K562 (cell line): ENCODE results near the gene C4A. TPM values are rescaled to one million over a fixed set of nuclear protein-coding genes. Genes with fewer than 3 reads are reported as not detected.
A peak's percentile ranks its signal among the peaks of the same experiment; 100 is the strongest.

Experiments used
- BACH1 ChIP-seq: fragments of 200-800 bp; sonication (Bioruptor generic); IDR thresholded peaks from 2 replicates; pipeline ENCODE4 v1.6.1; 2016; ENCODE audit warnings: missing genetic modification characterization, missing compliant biosample characterization
- FOXJ2 ChIP-seq: fragments of 200-800 bp; sonication (Bioruptor generic); IDR thresholded peaks from 2 replicates; pipeline ENCODE4 v1.6.1; 2016; ENCODE audit warnings: missing genetic modification characterization, missing compliant biosample characterization
- JUND ChIP-seq, 2 experiments: IDR thresholded peaks; 2 replicates in 1 of 2; 3 replicates in 1 of 2; pipeline ENCODE4 v1.6.1; 2011; ENCODE audit warnings: borderline replicate concordance in 2 of 2, low read depth in 2 of 2, low read length in 2 of 2, improper control_type of control experiment in 1 of 2, missing biosample characterization in 1 of 2, missing genetic modification characterization in 1 of 2, missing genetic modification reagents in 1 of 2
- KDM4B ChIP-seq, 2 experiments: fragments of 450-650 bp in 1 of 2; sonication (generic) in 1 of 2; IDR thresholded peaks; 2 replicates each; pipeline ENCODE4 v1.6.1; 2016 to 2017; ENCODE audit warnings: borderline replicate concordance in 2 of 2, antibody characterized with exemption in 1 of 2, low read depth in 1 of 2, mild to moderate bottlenecking in 1 of 2
- MED1 ChIP-seq: sonication (generic); formaldehyde crosslinking; IDR thresholded peaks from 2 replicates; pipeline ENCODE4 v1.8.1; 2023; ENCODE audit warnings: missing genetic modification reagents, borderline replicate concordance
- PHF20 ChIP-seq: fragments of 450-650 bp; IDR thresholded peaks from 2 replicates; pipeline ENCODE4 v1.6.1; 2018; ENCODE audit not compliant: partially characterized antibody
- POLR3G ChIP-seq: IDR thresholded peaks from 2 replicates; pipeline ENCODE4 v1.6.1; 2011; ENCODE audit not compliant: insufficient read length, insufficient replicate concordance; ENCODE audit errors: extremely low read depth
- SMAD1 ChIP-seq: fragments of 150-350 bp; IDR thresholded peaks from 2 replicates; pipeline ENCODE4 v1.6.1; 2014; ENCODE audit warnings: low read length, low read depth; ENCODE audit not compliant: partially characterized antibody
- SRSF9 ChIP-seq: fragments of 200-400 bp; formaldehyde crosslinking; IDR thresholded peaks from 2 replicates; pipeline ENCODE4 v1.6.1; 2017; ENCODE audit warnings: low read depth, low read length, borderline replicate concordance
- TBP ChIP-seq: optimal IDR thresholded peaks from 2 replicates; pipeline ENCODE3; 2011; ENCODE audit warnings: low read depth, low read length, improper control_type of control experiment
- XRCC3 ChIP-seq: fragments of 450-650 bp; IDR thresholded peaks from 2 replicates; pipeline ENCODE4 v1.6.1; 2017; ENCODE audit warnings: mild to moderate bottlenecking, moderate library complexity
- YY1 ChIP-seq, 3 experiments: IDR thresholded peaks; 2 replicates each; pipeline ENCODE4 v1.6.1; 2011; ENCODE audit warnings: low read length in 2 of 3, mild to moderate bottlenecking in 2 of 3, moderate library complexity in 2 of 3, borderline replicate concordance in 1 of 3, control low read depth in 1 of 3, low read depth in 1 of 3; ENCODE audit not compliant: insufficient read depth in 3 of 3, insufficient replicate concordance in 2 of 3, control insufficient read depth in 1 of 3, insufficient read length in 1 of 3; ENCODE audit errors: extremely low read depth in 1 of 3
- ZC3H8 ChIP-seq: fragments of 450-650 bp; IDR thresholded peaks from 2 replicates; pipeline ENCODE4 v1.6.1; 2017
- ZFP36 ChIP-seq: fragments of 150-350 bp; IDR thresholded peaks from 2 replicates; pipeline ENCODE4 v1.6.1; 2018; ENCODE audit warnings: low read length, low read depth; ENCODE audit not compliant: partially characterized antibody
- ZNF79 ChIP-seq: fragments of 250-450 bp; sonication (Bioruptor Pico); IDR thresholded peaks from 2 replicates; pipeline ENCODE4 v1.4.0; 2020; ENCODE audit warnings: low read depth, mild to moderate bottlenecking, moderate library complexity
- polyA plus RNA-seq, 8 experiments: library from polyadenylated mRNA; depleted of rRNA in 4 of 8; stranded (reverse) in 5 of 8; unstranded in 3 of 8; fragments of >200 nt; fragmentation: Nextera tagmentation in 2 of 8; fragmentation: Illumina TruSeq in 1 of 8; extraction: Ambion mirVana in 2 of 8; extraction: Trizol in 1 of 8; gene quantifications; 2 replicates each; pipeline versions ENCODE4 v1.2.1 to v1.2.3, GENCODE V29; 2011 to 2014; ENCODE audit warnings: inconsistent platforms in 1 of 8, missing spikeins in 1 of 8
- total RNA-seq, 7 experiments: library from RNA; depleted of rRNA in 6 of 7; stranded (reverse); fragments of >200 nt in 6 of 7; fragmentation: Illumina TruSeq in 2 of 7; extraction: Trizol in 2 of 7; gene quantifications; 2 replicates each; pipeline versions ENCODE4 v1.2.1 to v1.2.3, GENCODE V29; 2011 to 2021; ENCODE audit warnings: low replicate concordance in 1 of 7
- TF ChIP-seq, protein P1 (sequence below): fragments of 450-650 bp; formaldehyde crosslinking; IDR thresholded peaks from 2 replicates; pipeline ENCODE4 v1.4.0; 2022; ENCODE audit warnings: mild to moderate bottlenecking, moderate library complexity
- TF ChIP-seq, protein P2 (sequence below), 2 experiments: fragments of 450-650 bp in 1 of 2; IDR thresholded peaks; 2 replicates each; pipeline ENCODE4 v1.6.1; 2011 to 2017; ENCODE audit warnings: low read depth in 2 of 2, antibody characterized with exemption in 1 of 2, borderline replicate concordance in 1 of 2, low read length in 1 of 2, mild to moderate bottlenecking in 1 of 2, mixed read lengths in 1 of 2; ENCODE audit not compliant: control insufficient read depth in 1 of 2
- TF ChIP-seq, protein P3 (sequence below): fragments of 250-450 bp; sonication (Bioruptor Pico); IDR thresholded peaks from 2 replicates; pipeline ENCODE4 v1.8.0; 2022; ENCODE audit warnings: inconsistent platforms, mild to moderate bottlenecking, moderate library complexity, borderline replicate concordance
- TF ChIP-seq, protein P4 (sequence below): fragments of 450-650 bp; conservative IDR thresholded peaks from 2 replicates; pipeline ENCODE4 v1.6.1; 2016; ENCODE audit warnings: missing genetic modification characterization, low read depth, mild to moderate bottlenecking, missing compliant biosample characterization, moderate library complexity

The C4A gene
- total and polyA plus RNA-seq, 9 of the 15 experiments (the other 6 are each of a cell fraction or from before 2014, with no cell fraction given): 0.27 to 7.6 (median 5.0) TPM

DNA sequence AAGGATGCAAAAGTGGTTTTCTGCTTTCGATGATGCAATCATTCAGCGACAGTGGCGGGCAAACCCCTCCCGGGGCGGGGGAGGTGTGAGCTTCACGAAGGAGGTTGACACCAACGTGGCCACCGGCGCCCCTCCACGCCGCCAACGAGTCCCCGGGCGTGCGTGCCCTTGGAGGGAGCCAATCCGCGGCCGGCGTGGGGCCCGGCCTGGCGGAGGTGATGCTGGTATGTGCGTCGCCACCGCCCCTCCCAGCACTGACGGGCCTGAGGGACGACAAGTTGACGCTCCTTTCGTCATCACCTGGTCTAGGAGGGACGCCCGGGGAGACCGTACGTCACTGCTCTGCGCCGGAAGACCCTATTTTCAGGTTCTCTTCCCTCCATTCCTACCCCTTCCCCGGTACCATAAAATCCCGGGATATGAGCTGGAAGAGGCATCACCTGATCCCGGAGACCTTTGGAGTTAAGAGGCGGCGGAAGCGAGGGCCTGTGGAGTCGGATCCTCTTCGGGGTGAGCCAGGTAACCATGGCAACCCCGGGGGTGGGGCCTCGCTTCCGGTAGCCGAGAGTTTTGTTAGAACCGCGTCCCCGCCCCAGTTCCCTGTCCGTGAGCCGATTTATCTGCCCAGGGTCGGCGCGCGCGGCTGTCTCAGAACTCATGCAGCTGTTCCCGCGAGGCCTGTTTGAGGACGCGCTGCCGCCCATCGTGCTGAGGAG lies 9.7 kb upstream of the C4A start, which contains the start of gene DXO (continued):
- TF ChIP-seq KDM4B (IDR thresholded peaks at IDR 0.05; ENCODE audit: borderline replicate concordance in 2 of 2, low read depth in 1 of 2) (peak in 1 of 2 experiments; percentile 69; a peak in 1 of 4 replicates), XRCC3 (no peak), ZFP36 (peak; percentile 22), PHF20 (peak; percentile 97), JUND (IDR thresholded peaks at IDR 0.05; ENCODE audit: borderline replicate concordance, low read depth, low read length) (no peak), JUND (tag; IDR thresholded peaks at IDR 0.05; ENCODE audit: borderline replicate concordance, low read depth, low read length) (peak; percentile 99; the same call in 2 of the 3 replicates), ZNF79 (CRISPR knock-in tag) (peak; percentile 66; the same call in 1 of the 2 replicates), POLR3G (no peak), SMAD1 (no peak), FOXJ2 (tag) (peak; percentile 88), TBP (peak; percentile 67), SRSF9 (no peak), YY1 (IDR thresholded peaks at IDR 0.05; ENCODE audit: borderline replicate concordance in 1 of 3, control insufficient read depth in 1 of 3, extremely low read depth in 1 of 3, insufficient read depth in 3 of 3, insufficient read length in 1 of 3, insufficient replicate concordance in 2 of 3, low read depth in 1 of 3, low read length in 2 of 3) (peak in 2 of 3 experiments; percentile 28 to 37), ZC3H8 (0 out of 2 replicates have a peak, but pooled peaks have one; percentile 53), BACH1 (tag) (peak; percentile 63; the same call in 1 of the 2 replicates), MED1 (CRISPR knock-in tag) (peak; percentile 17; the same call in 1 of the 2 replicates)
- TF ChIP-seq, protein P1, sequence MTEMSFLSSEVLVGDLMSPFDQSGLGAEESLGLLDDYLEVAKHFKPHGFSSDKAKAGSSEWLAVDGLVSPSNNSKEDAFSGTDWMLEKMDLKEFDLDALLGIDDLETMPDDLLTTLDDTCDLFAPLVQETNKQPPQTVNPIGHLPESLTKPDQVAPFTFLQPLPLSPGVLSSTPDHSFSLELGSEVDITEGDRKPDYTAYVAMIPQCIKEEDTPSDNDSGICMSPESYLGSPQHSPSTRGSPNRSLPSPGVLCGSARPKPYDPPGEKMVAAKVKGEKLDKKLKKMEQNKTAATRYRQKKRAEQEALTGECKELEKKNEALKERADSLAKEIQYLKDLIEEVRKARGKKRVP (CRISPR knock-in tag): peak; percentile 98
- TF ChIP-seq, protein P2, sequence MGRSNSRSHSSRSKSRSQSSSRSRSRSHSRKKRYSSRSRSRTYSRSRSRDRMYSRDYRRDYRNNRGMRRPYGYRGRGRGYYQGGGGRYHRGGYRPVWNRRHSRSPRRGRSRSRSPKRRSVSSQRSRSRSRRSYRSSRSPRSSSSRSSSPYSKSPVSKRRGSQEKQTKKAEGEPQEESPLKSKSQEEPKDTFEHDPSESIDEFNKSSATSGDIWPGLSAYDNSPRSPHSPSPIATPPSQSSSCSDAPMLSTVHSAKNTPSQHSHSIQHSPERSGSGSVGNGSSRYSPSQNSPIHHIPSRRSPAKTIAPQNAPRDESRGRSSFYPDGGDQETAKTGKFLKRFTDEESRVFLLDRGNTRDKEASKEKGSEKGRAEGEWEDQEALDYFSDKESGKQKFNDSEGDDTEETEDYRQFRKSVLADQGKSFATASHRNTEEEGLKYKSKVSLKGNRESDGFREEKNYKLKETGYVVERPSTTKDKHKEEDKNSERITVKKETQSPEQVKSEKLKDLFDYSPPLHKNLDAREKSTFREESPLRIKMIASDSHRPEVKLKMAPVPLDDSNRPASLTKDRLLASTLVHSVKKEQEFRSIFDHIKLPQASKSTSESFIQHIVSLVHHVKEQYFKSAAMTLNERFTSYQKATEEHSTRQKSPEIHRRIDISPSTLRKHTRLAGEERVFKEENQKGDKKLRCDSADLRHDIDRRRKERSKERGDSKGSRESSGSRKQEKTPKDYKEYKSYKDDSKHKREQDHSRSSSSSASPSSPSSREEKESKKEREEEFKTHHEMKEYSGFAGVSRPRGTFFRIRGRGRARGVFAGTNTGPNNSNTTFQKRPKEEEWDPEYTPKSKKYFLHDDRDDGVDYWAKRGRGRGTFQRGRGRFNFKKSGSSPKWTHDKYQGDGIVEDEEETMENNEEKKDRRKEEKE (IDR thresholded peaks at IDR 0.05; ENCODE audit: borderline replicate concordance in 1 of 2, control insufficient read depth in 1 of 2, low read depth in 2 of 2, low read length in 1 of 2): peak; percentile 52 to 65; a peak in 2 of 4 replicates
- TF ChIP-seq, protein P3, sequence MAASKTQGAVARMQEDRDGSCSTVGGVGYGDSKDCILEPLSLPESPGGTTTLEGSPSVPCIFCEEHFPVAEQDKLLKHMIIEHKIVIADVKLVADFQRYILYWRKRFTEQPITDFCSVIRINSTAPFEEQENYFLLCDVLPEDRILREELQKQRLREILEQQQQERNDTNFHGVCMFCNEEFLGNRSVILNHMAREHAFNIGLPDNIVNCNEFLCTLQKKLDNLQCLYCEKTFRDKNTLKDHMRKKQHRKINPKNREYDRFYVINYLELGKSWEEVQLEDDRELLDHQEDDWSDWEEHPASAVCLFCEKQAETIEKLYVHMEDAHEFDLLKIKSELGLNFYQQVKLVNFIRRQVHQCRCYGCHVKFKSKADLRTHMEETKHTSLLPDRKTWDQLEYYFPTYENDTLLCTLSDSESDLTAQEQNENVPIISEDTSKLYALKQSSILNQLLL (CRISPR knock-in tag): no peak
- TF ChIP-seq, protein P4, sequence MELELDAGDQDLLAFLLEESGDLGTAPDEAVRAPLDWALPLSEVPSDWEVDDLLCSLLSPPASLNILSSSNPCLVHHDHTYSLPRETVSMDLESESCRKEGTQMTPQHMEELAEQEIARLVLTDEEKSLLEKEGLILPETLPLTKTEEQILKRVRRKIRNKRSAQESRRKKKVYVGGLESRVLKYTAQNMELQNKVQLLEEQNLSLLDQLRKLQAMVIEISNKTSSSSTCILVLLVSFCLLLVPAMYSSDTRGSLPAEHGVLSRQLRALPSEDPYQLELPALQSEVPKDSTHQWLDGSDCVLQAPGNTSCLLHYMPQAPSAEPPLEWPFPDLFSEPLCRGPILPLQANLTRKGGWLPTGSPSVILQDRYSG: peak; percentile 72; the same call in 1 of the 2 replicates
